H1 (cell line): ENCODE results near the gene SNHG17. TPM values are rescaled to one million over a fixed set of nuclear protein-coding genes. Genes with fewer than 3 reads are reported as not detected.
"Not testable (repeated sequence)": the region's sequence is repeated elsewhere in the genome, so short reads cannot be mapped to it uniquely, and the experiment has no call there.

ENCODE experiments used
- CTCF ChIA-PET: fragments of 300-600 bp; sonication (Branson Sonifier 250); formaldehyde crosslinking; loops from one replicate; lab custom pipeline; 2021; ENCODE audit not compliant: partially characterized antibody; lab: Charles Lee
- POLR2A ChIA-PET: fragments of 300-600 bp; sonication (Branson Sonifier 250); formaldehyde crosslinking; loops from one replicate; lab custom pipeline; 2021; ENCODE audit warnings: inconsistent platforms; ENCODE audit not compliant: partially characterized antibody; lab: Charles Lee
- DNase-seq, 2 experiments: peaks; one replicate each; pipeline versions ENCODE4 v3.0.0 to v3.0.0-alpha.2; 2010 to 2022; ENCODE audit warnings: low spot score in 2 of 2, low read depth in 1 of 2, mixed read lengths in 1 of 2
- FAIRE-seq: peaks from 2 replicates; lab custom pipeline; 2011; peaks lifted over from hg19 to GRCh38; lab: Jason Lieb, UNC
- H2AFZ ChIP-seq: 2 replicates; pipeline ENCODE4 v1.8.1; 2012; ENCODE audit warnings: low read length, inconsistent platforms
- H2AK5ac ChIP-seq: 2 replicates; pipeline ENCODE4 v1.6.1; 2013; ENCODE audit warnings: low read depth, low read length
- H2BK120ac ChIP-seq: replicated peaks from 2 replicates; pipeline ENCODE3; 2013; ENCODE audit warnings: low read depth, low read length, inconsistent platforms
- H2BK12ac ChIP-seq: 2 replicates; pipeline ENCODE4 v1.6.1; 2013; ENCODE audit warnings: low read depth, low read length
- H2BK15ac ChIP-seq: 2 replicates; pipeline ENCODE4 v1.6.1; 2013; ENCODE audit warnings: low read length
- H2BK20ac ChIP-seq: 2 replicates; pipeline ENCODE4 v1.6.1; 2013; ENCODE audit warnings: low read length
- H2BK5ac ChIP-seq: 2 replicates; pipeline ENCODE4 v1.6.1; 2013; ENCODE audit warnings: low read depth, low read length
- H3K14ac ChIP-seq: 2 replicates; pipeline ENCODE4 v1.6.1; 2013; ENCODE audit warnings: inconsistent platforms; ENCODE audit not compliant: insufficient read length
- H3K18ac ChIP-seq: 2 replicates; pipeline ENCODE4 v1.6.1; 2013; ENCODE audit warnings: low read length; ENCODE audit errors: extremely low read depth
- H3K23ac ChIP-seq: 2 replicates; pipeline ENCODE4 v1.6.1; 2013; ENCODE audit warnings: inconsistent platforms; ENCODE audit not compliant: insufficient read length
- H3K23me2 ChIP-seq: 2 replicates; pipeline ENCODE4 v1.6.1; 2013; ENCODE audit warnings: low read depth, low read length
- H3K27ac ChIP-seq: 2 replicates; pipeline ENCODE4 v1.6.1; 2011; ENCODE audit warnings: low read depth, low read length, inconsistent platforms
- H3K27me3 ChIP-seq, 4 experiments: replicated peaks in 1 of 4; 1 replicate in 1 of 4; 2 replicates in 3 of 4; pipeline versions ENCODE4 v1.6.1 to v1.8.1; 2011 to 2013; ENCODE audit warnings: low read length in 3 of 4, mild to moderate bottlenecking in 3 of 4, inconsistent platforms in 2 of 4, mixed read lengths in 2 of 4, moderate library complexity in 1 of 4; ENCODE audit not compliant: control insufficient read depth in 3 of 4, insufficient read depth in 3 of 4; ENCODE audit errors: extremely low read depth in 1 of 4
- H3K36me3 ChIP-seq, 4 experiments: 2 replicates each; pipeline versions ENCODE4 v1.6.1 to v1.8.1; 2011 to 2013; ENCODE audit warnings: mild to moderate bottlenecking in 4 of 4, low read length in 3 of 4, moderate library complexity in 2 of 4, control low read depth in 1 of 4, inconsistent platforms in 1 of 4; ENCODE audit not compliant: insufficient read depth in 4 of 4, control insufficient read depth in 2 of 4
- H3K4ac ChIP-seq: replicated peaks from 2 replicates; pipeline ENCODE3; 2013; ENCODE audit warnings: low read length, low read depth, mixed read lengths, inconsistent platforms; ENCODE audit not compliant: insufficient read length
- H3K4me1 ChIP-seq, 4 experiments: replicated peaks in 1 of 4; 1 replicate in 1 of 4; 2 replicates in 3 of 4; pipeline versions ENCODE4 v1.6.1 to v1.8.1; 2011 to 2013; ENCODE audit warnings: low read length in 3 of 4, inconsistent platforms in 2 of 4, mixed read lengths in 1 of 4; ENCODE audit not compliant: insufficient read depth in 4 of 4, control insufficient read depth in 3 of 4
- H3K4me2 ChIP-seq, 2 experiments: 2 replicates each; pipeline versions ENCODE4 v1.6.1 to v1.8.1; 2011 to 2013; ENCODE audit warnings: low read depth in 2 of 2, low read length in 2 of 2, control low read depth in 1 of 2, inconsistent platforms in 1 of 2, mild to moderate bottlenecking in 1 of 2; ENCODE audit not compliant: insufficient read depth in 1 of 2
- H3K4me3 ChIP-seq, 4 experiments: fragments of 200-600, 300-600 bp in 1 of 4; sonication (generic), shearing (Covaris generic), sonication (Bioruptor Twin) in 1 of 4; 2 replicates each; pipeline versions ENCODE4 v1.5.1 to v1.8.1; 2011 to 2016; ENCODE audit warnings: low read length in 4 of 4, low read depth in 3 of 4, control low read depth in 2 of 4, inconsistent platforms in 2 of 4, mild to moderate bottlenecking in 2 of 4, mixed read lengths in 1 of 4, moderate library complexity in 1 of 4; ENCODE audit not compliant: insufficient read depth in 2 of 4; ENCODE audit errors: extremely low read depth in 1 of 4
- H3K56ac ChIP-seq: replicated peaks from 2 replicates; pipeline ENCODE3; 2013; ENCODE audit warnings: low read depth, mild to moderate bottlenecking, mixed read lengths, low read length, inconsistent platforms; ENCODE audit not compliant: insufficient read length
- H3K79me1 ChIP-seq: 2 replicates; pipeline ENCODE4 v1.6.1; 2013; ENCODE audit warnings: low read depth, low read length, control low read depth
- H3K79me2 ChIP-seq, 2 experiments: 2 replicates each; pipeline versions ENCODE4 v1.6.1 to v1.8.1; 2012 to 2013; ENCODE audit warnings: low read length in 2 of 2, mild to moderate bottlenecking in 2 of 2, inconsistent platforms in 1 of 2; ENCODE audit not compliant: insufficient read depth in 2 of 2, control insufficient read depth in 1 of 2
- H3K9ac ChIP-seq, 4 experiments: replicated peaks in 1 of 4; 1 replicate in 1 of 4; 2 replicates in 3 of 4; pipeline versions ENCODE4 v1.6.1 to v1.8.1; 2011 to 2013; ENCODE audit warnings: low read depth in 3 of 4, low read length in 3 of 4, control low read depth in 2 of 4, mild to moderate bottlenecking in 2 of 4, moderate library complexity in 2 of 4, inconsistent platforms in 1 of 4; ENCODE audit errors: extremely low read depth in 1 of 4
- H3K9me3 ChIP-seq, 2 experiments: 2 replicates each; pipeline versions ENCODE4 v1.6.1 to v1.8.1; 2012 to 2013; ENCODE audit warnings: mild to moderate bottlenecking in 2 of 2, moderate library complexity in 2 of 2, control low read depth in 1 of 2, inconsistent platforms in 1 of 2, low read depth in 1 of 2, low read length in 1 of 2, mixed read lengths in 1 of 2; ENCODE audit not compliant: insufficient read depth in 2 of 2
- H4K20me1 ChIP-seq, 2 experiments: replicated peaks in 1 of 2; 2 replicates each; pipeline versions ENCODE3 to v1.8.1; 2011 to 2013; ENCODE audit warnings: inconsistent platforms in 2 of 2, low read length in 2 of 2, mild to moderate bottlenecking in 1 of 2; ENCODE audit not compliant: insufficient read depth in 2 of 2, control insufficient read depth in 1 of 2
- H4K5ac ChIP-seq: 2 replicates; pipeline ENCODE4 v1.6.1; 2013; ENCODE audit warnings: low read length, low read depth, mixed read lengths, inconsistent platforms; ENCODE audit not compliant: insufficient read length
- H4K8ac ChIP-seq: 2 replicates; pipeline ENCODE4 v1.8.0; 2013; ENCODE audit warnings: mild to moderate bottlenecking, moderate library complexity, low read length, inconsistent platforms; ENCODE audit not compliant: insufficient read depth; ENCODE audit errors: extremely low read depth
- H4K91ac ChIP-seq: replicated peaks from 2 replicates; pipeline ENCODE3; 2013; ENCODE audit warnings: low read length, mixed read lengths, inconsistent platforms; ENCODE audit not compliant: insufficient read length
- WGBS, 2 experiments: shearing (Covaris generic) in 1 of 2; methylation state at CpG; one replicate each; pipeline versions ENCODE4 v1.1.6 to v1.1.7; 2013 to 2015; ENCODE audit warnings: low lambda C conversion rate in 2 of 2, mixed read lengths in 2 of 2, inconsistent platforms in 1 of 2, low coverage in 1 of 2, missing lambda C conversion rate in 1 of 2; ENCODE audit not compliant: insufficient replicate concordance in 2 of 2, insufficient coverage in 1 of 2, insufficient read length in 1 of 2; ENCODE audit errors: extremely low coverage in 1 of 2, missing lambda C conversion rate in 1 of 2; 5-methylcytosine and 5-hydroxymethylcytosine counted together
- polyA plus RNA-seq, 7 experiments: library from polyadenylated mRNA; depleted of rRNA in 3 of 7; stranded (reverse) in 5 of 7; unstranded in 2 of 7; fragments of >200 nt in 5 of 7; fragments of 200-250 nt in 2 of 7; gene quantifications; 1 replicate in 5 of 7; 2 replicates in 1 of 7; 4 replicates in 1 of 7; pipeline versions ENCODE4 v1.2.1 to v1.2.3, GENCODE V29; 2011 to 2013; ENCODE audit warnings: missing spikeins in 2 of 7, mixed read lengths in 2 of 7
- total RNA-seq: library from RNA; stranded (reverse); fragmentation: NEBNext Ultra II Directional; extraction: Animal tissue kit (Norgen Biotek cat#: 25700); gene quantifications from 2 replicates; pipeline ENCODE4 v1.2.1, GENCODE V29; 2021

The SNHG17 gene
- total and polyA plus RNA-seq, 2 of the 8 experiments (the other 6 are each of a cell fraction or from before 2014, with no cell fraction given) = 59.4 to 59.8 TPM

DNA sequence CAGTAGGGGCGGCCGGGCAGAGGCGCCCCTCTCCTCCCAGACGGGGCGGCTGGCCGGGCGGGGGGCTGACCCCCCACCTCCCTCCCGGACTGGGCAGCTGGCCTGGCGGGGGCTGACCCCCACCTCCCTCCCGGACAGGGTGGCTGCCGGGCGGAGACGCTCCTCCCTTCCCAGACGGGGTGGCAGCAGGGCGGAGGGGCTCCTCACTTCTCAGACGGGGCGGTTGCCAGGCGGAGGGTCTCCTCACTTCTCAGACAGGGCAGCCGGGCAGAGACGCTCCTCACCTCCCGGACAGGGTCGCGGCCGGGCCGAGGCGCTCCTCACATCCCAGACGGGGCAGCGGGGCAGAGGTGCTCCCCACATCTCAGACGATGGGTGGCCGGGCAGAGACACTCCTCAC, 26.4 kb upstream of the SNHG17 start:
- DNase-seq, H3K27ac ChIP-seq, H4K8ac ChIP-seq, FAIRE-seq, H3K14ac ChIP-seq, H3K4me2 ChIP-seq, H3K79me1 ChIP-seq, H3K4ac ChIP-seq, H3K9ac ChIP-seq, H3K9me3 ChIP-seq, H3K27me3 ChIP-seq, H2AFZ ChIP-seq, H4K91ac ChIP-seq, H3K18ac ChIP-seq, H3K79me2 ChIP-seq, H2BK5ac ChIP-seq, H3K56ac ChIP-seq, H2BK20ac ChIP-seq, H3K4me3 ChIP-seq, H3K4me1 ChIP-seq, CTCF ChIA-PET, H2BK15ac ChIP-seq, POLR2A ChIA-PET, H2AK5ac ChIP-seq, H3K23me2 ChIP-seq, H3K23ac ChIP-seq, H4K20me1 ChIP-seq, H2BK120ac ChIP-seq, H2BK12ac ChIP-seq, H4K5ac ChIP-seq, H3K36me3 ChIP-seq: not testable (repeated sequence)
- WGBS, 2 experiments = 85% methylated on average over 5 of the region's 30 CpGs; no CpG with 5 or more reads in 1 of the 2 experiments

DNA sequence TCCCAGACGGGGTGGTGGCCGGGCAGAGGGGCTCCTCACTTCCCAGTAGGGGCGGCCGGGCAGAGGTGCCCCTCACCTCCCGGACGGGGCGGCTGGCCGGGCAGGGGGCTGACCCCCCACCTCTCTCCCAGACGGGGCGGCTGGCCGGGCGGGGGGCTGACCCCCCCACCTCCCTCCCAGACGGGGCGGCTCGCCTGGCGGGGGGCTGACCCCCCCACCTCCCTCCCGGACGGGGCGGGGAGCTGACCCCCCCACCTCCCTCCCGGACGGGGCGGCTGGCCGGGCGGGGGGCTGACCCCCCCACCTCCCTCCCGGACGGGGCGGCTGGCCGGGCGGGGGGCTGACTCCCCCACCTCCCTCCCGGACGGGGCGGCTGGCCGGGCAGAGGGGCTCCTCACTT, 26.0 kb upstream of the SNHG17 start:
- H4K20me1 ChIP-seq, H3K18ac ChIP-seq, H2BK5ac ChIP-seq, H3K4me3 ChIP-seq, H3K79me1 ChIP-seq, H3K27me3 ChIP-seq, H3K4me2 ChIP-seq, H4K91ac ChIP-seq, H2AK5ac ChIP-seq, H2AFZ ChIP-seq, CTCF ChIA-PET, H3K23me2 ChIP-seq, DNase-seq, H2BK15ac ChIP-seq, H3K4ac ChIP-seq, POLR2A ChIA-PET, H3K4me1 ChIP-seq, H2BK20ac ChIP-seq, H2BK12ac ChIP-seq, H3K23ac ChIP-seq, H4K8ac ChIP-seq, H4K5ac ChIP-seq, H3K9me3 ChIP-seq, H3K79me2 ChIP-seq, H3K14ac ChIP-seq, H3K56ac ChIP-seq, H3K9ac ChIP-seq, FAIRE-seq, H3K36me3 ChIP-seq, H2BK120ac ChIP-seq, H3K27ac ChIP-seq: not testable (repeated sequence)
- no CpG with 5 or more reads among the region's 33 CpGs for whole genome bisulfite sequencing, 2 experiments
